Superior temporal gyrus (tissue), 1 donor: ENCODE measurements around the gene ABCF1.

Experiments
- DNase-seq: peaks from one replicate; pipeline ENCODE4 v3.0.0-alpha.2; 2016; ENCODE audit errors: extremely low spot score

ABCF1 gene

GRCh38 chr6:30626484-30627366, 55.5 kb downstream of the ABCF1 start, which contains the start of gene ATAT1:
TSS of gene ATAT1 (plus strand) at chr6:30626874.
- DNase-seq = peak; percentile 93

- DNase-seq = no peak
Measured at GRCh38 chr6:30635834-30636233, 64.6 kb downstream of the ABCF1 start.

DNA sequence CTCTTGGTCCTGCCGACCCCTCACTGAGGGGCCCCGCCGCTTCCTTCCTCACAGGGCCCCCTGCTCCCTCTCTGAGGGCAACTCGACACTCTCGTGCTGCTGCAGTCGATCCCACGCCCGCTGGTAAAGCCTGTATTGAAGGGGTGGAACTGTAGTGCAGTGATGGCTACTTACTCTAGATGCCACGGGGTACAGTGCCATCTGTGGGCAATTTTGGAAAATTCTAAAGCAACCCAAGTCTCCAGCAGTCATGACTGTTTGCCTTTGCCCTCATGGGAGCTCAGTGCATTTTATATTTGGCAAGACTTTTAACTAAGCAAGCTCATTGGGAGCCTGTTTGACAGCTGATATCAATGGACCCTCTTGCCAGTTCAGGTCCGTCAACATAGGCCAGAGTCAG, 69.2 kb downstream of the ABCF1 start:
- DNase-seq = no peak

DNA sequence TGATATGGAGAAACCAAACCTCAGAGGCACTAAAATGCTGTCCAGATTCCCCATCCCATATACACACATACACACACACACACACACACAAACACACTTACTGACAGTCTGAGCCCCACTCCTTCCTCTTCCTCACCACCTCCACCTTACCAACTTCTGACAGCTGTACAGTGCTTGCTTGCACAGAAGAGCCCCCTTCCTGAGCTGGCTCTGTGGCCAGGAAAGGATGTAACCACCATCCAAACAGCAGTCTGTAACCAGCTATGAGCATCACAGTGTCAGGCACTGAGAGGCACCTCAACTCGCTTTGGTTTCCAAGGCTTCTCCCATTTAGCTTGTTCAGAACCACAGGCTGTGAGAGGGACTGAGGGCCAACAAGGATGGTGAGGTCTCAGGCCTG, 69.8 kb downstream of the ABCF1 start:
- DNase-seq = no peak
